H1 (cell line): ENCODE data around the gene MYOT. TPM values are rescaled to one million over a fixed set of nuclear protein-coding genes. Genes with fewer than 3 reads are reported as not detected.

Experiments
- CTCF ChIA-PET: fragments of 300-600 bp; sonication (Branson Sonifier 250); formaldehyde crosslinking; loops from one replicate; lab custom pipeline; 2021; ENCODE audit not compliant: partially characterized antibody; lab: Charles Lee
- POLR2A ChIA-PET: fragments of 300-600 bp; sonication (Branson Sonifier 250); formaldehyde crosslinking; loops from one replicate; lab custom pipeline; 2021; ENCODE audit warnings: inconsistent platforms; ENCODE audit not compliant: partially characterized antibody; lab: Charles Lee
- DNase-seq, 2 experiments: peaks; one replicate each; pipeline versions ENCODE4 v3.0.0 to v3.0.0-alpha.2; 2010 to 2022; ENCODE audit warnings: low spot score in 2 of 2, low read depth in 1 of 2, mixed read lengths in 1 of 2
- FAIRE-seq: peaks from 2 replicates; lab custom pipeline; 2011; peaks lifted over from hg19 to GRCh38; lab: Jason Lieb, UNC
- H2AFZ ChIP-seq: 2 replicates; pipeline ENCODE4 v1.8.1; 2012; ENCODE audit warnings: low read length, inconsistent platforms
- H2AK5ac ChIP-seq: 2 replicates; pipeline ENCODE4 v1.6.1; 2013; ENCODE audit warnings: low read depth, low read length
- H2BK120ac ChIP-seq: replicated peaks from 2 replicates; pipeline ENCODE3; 2013; ENCODE audit warnings: low read depth, low read length, inconsistent platforms
- H2BK12ac ChIP-seq: 2 replicates; pipeline ENCODE4 v1.6.1; 2013; ENCODE audit warnings: low read depth, low read length
- H2BK15ac ChIP-seq: 2 replicates; pipeline ENCODE4 v1.6.1; 2013; ENCODE audit warnings: low read length
- H2BK20ac ChIP-seq: 2 replicates; pipeline ENCODE4 v1.6.1; 2013; ENCODE audit warnings: low read length
- H2BK5ac ChIP-seq: 2 replicates; pipeline ENCODE4 v1.6.1; 2013; ENCODE audit warnings: low read depth, low read length
- H3K14ac ChIP-seq: 2 replicates; pipeline ENCODE4 v1.6.1; 2013; ENCODE audit warnings: inconsistent platforms; ENCODE audit not compliant: insufficient read length
- H3K18ac ChIP-seq: 2 replicates; pipeline ENCODE4 v1.6.1; 2013; ENCODE audit warnings: low read length; ENCODE audit errors: extremely low read depth
- H3K23ac ChIP-seq: 2 replicates; pipeline ENCODE4 v1.6.1; 2013; ENCODE audit warnings: inconsistent platforms; ENCODE audit not compliant: insufficient read length
- H3K23me2 ChIP-seq: 2 replicates; pipeline ENCODE4 v1.6.1; 2013; ENCODE audit warnings: low read depth, low read length
- H3K27ac ChIP-seq: 2 replicates; pipeline ENCODE4 v1.6.1; 2011; ENCODE audit warnings: low read depth, low read length, inconsistent platforms
- H3K27me3 ChIP-seq, 4 experiments: replicated peaks in 1 of 4; 1 replicate in 1 of 4; 2 replicates in 3 of 4; pipeline versions ENCODE4 v1.6.1 to v1.8.1; 2011 to 2013; ENCODE audit warnings: low read length in 3 of 4, mild to moderate bottlenecking in 3 of 4, inconsistent platforms in 2 of 4, mixed read lengths in 2 of 4, moderate library complexity in 1 of 4; ENCODE audit not compliant: control insufficient read depth in 3 of 4, insufficient read depth in 3 of 4; ENCODE audit errors: extremely low read depth in 1 of 4
- H3K36me3 ChIP-seq, 4 experiments: 2 replicates each; pipeline versions ENCODE4 v1.6.1 to v1.8.1; 2011 to 2013; ENCODE audit warnings: mild to moderate bottlenecking in 4 of 4, low read length in 3 of 4, moderate library complexity in 2 of 4, control low read depth in 1 of 4, inconsistent platforms in 1 of 4; ENCODE audit not compliant: insufficient read depth in 4 of 4, control insufficient read depth in 2 of 4
- H3K4ac ChIP-seq: replicated peaks from 2 replicates; pipeline ENCODE3; 2013; ENCODE audit warnings: low read length, low read depth, mixed read lengths, inconsistent platforms; ENCODE audit not compliant: insufficient read length
- H3K4me1 ChIP-seq, 4 experiments: replicated peaks in 1 of 4; 1 replicate in 1 of 4; 2 replicates in 3 of 4; pipeline versions ENCODE4 v1.6.1 to v1.8.1; 2011 to 2013; ENCODE audit warnings: low read length in 3 of 4, inconsistent platforms in 2 of 4, mixed read lengths in 1 of 4; ENCODE audit not compliant: insufficient read depth in 4 of 4, control insufficient read depth in 3 of 4
- H3K4me2 ChIP-seq, 2 experiments: 2 replicates each; pipeline versions ENCODE4 v1.6.1 to v1.8.1; 2011 to 2013; ENCODE audit warnings: low read depth in 2 of 2, low read length in 2 of 2, control low read depth in 1 of 2, inconsistent platforms in 1 of 2, mild to moderate bottlenecking in 1 of 2; ENCODE audit not compliant: insufficient read depth in 1 of 2
- H3K4me3 ChIP-seq, 4 experiments: fragments of 200-600, 300-600 bp in 1 of 4; sonication (generic), shearing (Covaris generic), sonication (Bioruptor Twin) in 1 of 4; 2 replicates each; pipeline versions ENCODE4 v1.5.1 to v1.8.1; 2011 to 2016; ENCODE audit warnings: low read length in 4 of 4, low read depth in 3 of 4, control low read depth in 2 of 4, inconsistent platforms in 2 of 4, mild to moderate bottlenecking in 2 of 4, mixed read lengths in 1 of 4, moderate library complexity in 1 of 4; ENCODE audit not compliant: insufficient read depth in 2 of 4; ENCODE audit errors: extremely low read depth in 1 of 4
- H3K56ac ChIP-seq: replicated peaks from 2 replicates; pipeline ENCODE3; 2013; ENCODE audit warnings: low read depth, mild to moderate bottlenecking, mixed read lengths, low read length, inconsistent platforms; ENCODE audit not compliant: insufficient read length
- H3K79me1 ChIP-seq: 2 replicates; pipeline ENCODE4 v1.6.1; 2013; ENCODE audit warnings: low read depth, low read length, control low read depth
- H3K79me2 ChIP-seq, 2 experiments: 2 replicates each; pipeline versions ENCODE4 v1.6.1 to v1.8.1; 2012 to 2013; ENCODE audit warnings: low read length in 2 of 2, mild to moderate bottlenecking in 2 of 2, inconsistent platforms in 1 of 2; ENCODE audit not compliant: insufficient read depth in 2 of 2, control insufficient read depth in 1 of 2
- H3K9ac ChIP-seq, 4 experiments: replicated peaks in 1 of 4; 1 replicate in 1 of 4; 2 replicates in 3 of 4; pipeline versions ENCODE4 v1.6.1 to v1.8.1; 2011 to 2013; ENCODE audit warnings: low read depth in 3 of 4, low read length in 3 of 4, control low read depth in 2 of 4, mild to moderate bottlenecking in 2 of 4, moderate library complexity in 2 of 4, inconsistent platforms in 1 of 4; ENCODE audit errors: extremely low read depth in 1 of 4
- H3K9me3 ChIP-seq, 2 experiments: 2 replicates each; pipeline versions ENCODE4 v1.6.1 to v1.8.1; 2012 to 2013; ENCODE audit warnings: mild to moderate bottlenecking in 2 of 2, moderate library complexity in 2 of 2, control low read depth in 1 of 2, inconsistent platforms in 1 of 2, low read depth in 1 of 2, low read length in 1 of 2, mixed read lengths in 1 of 2; ENCODE audit not compliant: insufficient read depth in 2 of 2
- H4K20me1 ChIP-seq, 2 experiments: replicated peaks in 1 of 2; 2 replicates each; pipeline versions ENCODE3 to v1.8.1; 2011 to 2013; ENCODE audit warnings: inconsistent platforms in 2 of 2, low read length in 2 of 2, mild to moderate bottlenecking in 1 of 2; ENCODE audit not compliant: insufficient read depth in 2 of 2, control insufficient read depth in 1 of 2
- H4K5ac ChIP-seq: 2 replicates; pipeline ENCODE4 v1.6.1; 2013; ENCODE audit warnings: low read length, low read depth, mixed read lengths, inconsistent platforms; ENCODE audit not compliant: insufficient read length
- H4K8ac ChIP-seq: 2 replicates; pipeline ENCODE4 v1.8.0; 2013; ENCODE audit warnings: mild to moderate bottlenecking, moderate library complexity, low read length, inconsistent platforms; ENCODE audit not compliant: insufficient read depth; ENCODE audit errors: extremely low read depth
- H4K91ac ChIP-seq: replicated peaks from 2 replicates; pipeline ENCODE3; 2013; ENCODE audit warnings: low read length, mixed read lengths, inconsistent platforms; ENCODE audit not compliant: insufficient read length
- ASH2L ChIP-seq: fragments of 200-600, 300-600 bp; sonication (generic); IDR thresholded peaks from one replicate; pipeline ENCODE4 v1.7.1; 2017; ENCODE audit warnings: low read length
- BACH1 ChIP-seq: IDR thresholded peaks from 2 replicates; pipeline ENCODE4 v1.6.1; 2012; ENCODE audit warnings: low read length, improper control_type of control experiment
- BCL11A ChIP-seq, 2 experiments: IDR thresholded peaks; one replicate each; pipeline ENCODE4 v1.6.1; 2011; ENCODE audit warnings: low read depth in 2 of 2, low read length in 2 of 2, mild to moderate bottlenecking in 2 of 2
- CEBPB ChIP-seq: IDR thresholded peaks from 2 replicates; pipeline ENCODE4 v1.6.1; 2012; ENCODE audit warnings: low read depth, low read length
- CTBP2 ChIP-seq: IDR thresholded peaks from 2 replicates; pipeline ENCODE4 v1.7.0; 2011; ENCODE audit warnings: borderline replicate concordance, mild to moderate bottlenecking, moderate library complexity, mixed read lengths, low read length; ENCODE audit not compliant: insufficient read depth, insufficient read length
- SIX5 ChIP-seq: IDR thresholded peaks from 2 replicates; pipeline ENCODE4 v1.6.1; 2011; ENCODE audit warnings: mild to moderate bottlenecking, low read depth, low read length
- YY1 ChIP-seq: IDR thresholded peaks from 2 replicates; pipeline ENCODE4 v1.6.1; 2011; ENCODE audit warnings: low read depth, mild to moderate bottlenecking, low read length
- WGBS, 2 experiments: shearing (Covaris generic) in 1 of 2; methylation state at CpG; one replicate each; pipeline versions ENCODE4 v1.1.6 to v1.1.7; 2013 to 2015; ENCODE audit warnings: low lambda C conversion rate in 2 of 2, mixed read lengths in 2 of 2, inconsistent platforms in 1 of 2, low coverage in 1 of 2, missing lambda C conversion rate in 1 of 2; ENCODE audit not compliant: insufficient replicate concordance in 2 of 2, insufficient coverage in 1 of 2, insufficient read length in 1 of 2; ENCODE audit errors: extremely low coverage in 1 of 2, missing lambda C conversion rate in 1 of 2; 5-methylcytosine and 5-hydroxymethylcytosine counted together
- polyA plus RNA-seq, 7 experiments: library from polyadenylated mRNA; depleted of rRNA in 3 of 7; stranded (reverse) in 5 of 7; unstranded in 2 of 7; fragments of >200 nt in 5 of 7; fragments of 200-250 nt in 2 of 7; gene quantifications; 1 replicate in 5 of 7; 2 replicates in 1 of 7; 4 replicates in 1 of 7; pipeline versions ENCODE4 v1.2.1 to v1.2.3, GENCODE V29; 2011 to 2013; ENCODE audit warnings: missing spikeins in 2 of 7, mixed read lengths in 2 of 7
- total RNA-seq: library from RNA; stranded (reverse); fragmentation: NEBNext Ultra II Directional; extraction: Animal tissue kit (Norgen Biotek cat#: 25700); gene quantifications from 2 replicates; pipeline ENCODE4 v1.2.1, GENCODE V29; 2021

MYOT gene
- total and polyA plus RNA-seq, 2 of the 8 experiments (the other 6 are each of a cell fraction or from before 2014, with no cell fraction given), result not detected

DNA sequence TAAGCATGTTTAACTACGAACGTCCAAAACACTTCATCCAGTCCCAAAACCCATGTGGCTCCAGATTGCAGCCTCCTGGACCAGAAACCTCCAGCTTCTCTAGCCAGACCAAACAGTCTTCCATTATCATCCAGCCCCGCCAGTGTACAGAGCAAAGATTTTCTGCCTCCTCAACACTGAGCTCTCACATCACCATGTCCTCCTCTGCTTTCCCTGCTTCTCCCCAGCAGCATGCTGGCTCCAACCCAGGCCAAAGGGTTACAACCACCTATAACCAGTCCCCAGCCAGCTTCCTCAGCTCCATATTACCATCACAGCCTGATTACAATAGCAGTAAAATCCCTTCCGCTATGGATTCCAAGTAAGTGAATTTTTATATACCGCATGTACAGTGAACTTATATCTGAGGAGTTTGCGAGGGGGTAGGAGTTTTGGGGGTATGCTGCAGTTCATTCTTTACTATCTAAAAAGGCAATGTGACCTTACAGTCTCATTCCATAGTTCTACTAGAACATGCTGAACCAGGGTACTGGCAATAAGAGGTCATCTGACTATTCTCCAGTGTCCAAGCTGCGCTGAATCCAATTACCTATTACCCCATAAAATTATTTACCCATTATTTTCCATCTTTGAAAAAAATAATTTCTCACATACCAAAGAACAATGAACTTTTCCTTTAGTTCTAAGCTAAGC, 3.1 kb downstream of the MYOT start:
- H3K4ac ChIP-seq, result no peak overlapping the region
- no peak overlapping the region for H3K27ac ChIP-seq
- H2AK5ac ChIP-seq, result no peak overlapping the region
- no peak overlapping the region for H3K4me2 ChIP-seq
- H4K8ac ChIP-seq, result no peak overlapping the region
- H3K18ac ChIP-seq, result no peak overlapping the region
- H3K4me1 ChIP-seq, result no peaks in the 10 kb centered on the region; a peak in 1 of 7 replicates
- no peak overlapping the region for H3K9ac ChIP-seq
- no peak for DNase-seq
- H3K36me3 ChIP-seq, result no peaks in the 10 kb centered on the region
- no peak overlapping the region for H3K4me3 ChIP-seq
- no peak overlapping the region for H2BK15ac ChIP-seq
- H3K79me1 ChIP-seq, result no peaks in the 10 kb centered on the region
- H4K91ac ChIP-seq, result no peak overlapping the region
- H3K9me3 ChIP-seq, result no peaks in the 10 kb centered on the region
- POLR2A ChIA-PET, result interaction anchor here (0.6 kb wide), 1 partner anchor 119 kb away, joined by 5 read pairs; no protein-coding TSS in a partner anchor
- 0 out of 2 replicates have a peak overlapping the region, but pooled peaks have one; percentile 5 for H2AFZ ChIP-seq
- CTCF ChIA-PET, result no interaction called here
- H2BK120ac ChIP-seq, result no peak overlapping the region
- H3K23ac ChIP-seq, result no peak overlapping the region
- no peak overlapping the region for H3K56ac ChIP-seq
- no peak overlapping the region for H2BK20ac ChIP-seq
- H3K14ac ChIP-seq, result no peak overlapping the region
- WGBS, 2 experiments, result 86% methylated on average over 7 of the region's 7 CpGs; no CpG with 5 or more reads in 1 of the 2 experiments
- no peak for FAIRE-seq
- no peaks in the 10 kb centered on the region for H3K23me2 ChIP-seq
- TF ChIP-seq ASH2L, result no peak
- TF ChIP-seq BACH1, result no peak
- TF ChIP-seq SIX5, result no peak
- TF ChIP-seq YY1, result no peak
- no peak for TF ChIP-seq BCL11A (IDR thresholded peaks at IDR 0.05; ENCODE audit: low read depth in 2 of 2, low read length in 2 of 2)
- no peak for TF ChIP-seq CTBP2
- TF ChIP-seq CEBPB, result no peak
- H2BK12ac ChIP-seq, result no peak overlapping the region
- no peak overlapping the region for H2BK5ac ChIP-seq
- H4K20me1 ChIP-seq, result no peaks in the 10 kb centered on the region
- H3K27me3 ChIP-seq, result no peaks in the 10 kb centered on the region
- no peak overlapping the region for H4K5ac ChIP-seq
- no peaks in the 10 kb centered on the region for H3K79me2 ChIP-seq
